ENCODE measurements around the gene FBXO8. TPM values are rescaled to one million over a fixed set of nuclear protein-coding genes. Genes with fewer than 3 reads are reported as not detected.

The FBXO8 gene
- total RNA-seq, 5 donors from 2014 or later (not counting 1 experiment from before 2014, with no cell fraction given): 16.0 to 27.3 (median 21.8) TPM

DNA sequence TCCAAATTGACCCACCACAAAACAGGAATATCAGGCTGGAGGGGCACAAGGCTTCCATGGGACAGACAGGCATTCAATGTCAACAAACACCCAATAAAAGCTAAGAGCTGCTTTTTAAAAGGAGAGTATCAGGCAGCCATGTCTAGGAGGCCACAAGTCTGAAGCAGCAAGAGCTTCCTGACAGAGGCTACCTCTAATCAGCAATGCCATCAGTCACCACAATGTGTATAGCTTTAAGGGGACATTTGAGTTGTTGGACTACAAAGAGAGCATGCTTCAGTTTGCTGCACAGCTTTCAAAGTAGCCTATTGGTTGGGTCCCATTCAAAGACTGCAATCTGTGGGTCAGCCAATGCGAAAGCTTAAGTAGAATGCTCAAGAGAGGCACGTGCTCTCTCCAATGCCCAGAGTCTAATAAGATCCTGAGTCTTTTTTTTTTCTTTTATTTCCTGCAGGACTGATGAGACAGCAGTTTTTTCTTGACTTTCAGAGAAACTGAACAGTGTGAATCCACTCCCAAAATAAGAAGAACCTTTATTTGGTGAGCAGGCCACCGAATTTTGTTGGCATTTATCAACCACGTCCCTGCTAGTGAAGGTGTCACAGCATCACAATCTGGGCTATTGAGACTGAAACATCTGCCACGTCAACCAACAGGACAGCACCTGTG is 92.5 kb downstream of the FBXO8 start:
- Mint-ChIP-seq H3K9me3 (no peaks in the 10 kb centered on the region), H3K4me3 (no peak overlapping the region), H3K27me3 (peaks cover 22 to 41% of the 10 kb centered on the region in 2 donors), H3K4me1 (no peaks in the 10 kb centered on the region), H3K27ac (no peak overlapping the region), H3K36me3 (no peaks in the 10 kb centered on the region)
- ChIA-PET CTCF (no interaction called here), POLR2A (no interaction called here)
- H3K4me1 ChIP-seq (ENCODE audit: control insufficient read depth in 1 of 2, extremely low read depth in 1 of 2, insufficient read depth in 2 of 2, low read length in 2 of 2): no peaks in the 10 kb centered on the region
- H3K36me3 ChIP-seq (ENCODE audit: control insufficient read depth in 2 of 2, extremely low read depth in 1 of 2, insufficient read depth in 1 of 2, low read length in 1 of 2): no peaks in the 10 kb centered on the region
- H3K27ac ChIP-seq (ENCODE audit: low read length): no peak overlapping the region
- no peak for ATAC-seq (replicated peaks in 1 of 4)
- H3K9me3 ChIP-seq: no peaks in the 10 kb centered on the region
- no peak for DNase-seq
- H3K27me3 ChIP-seq (replicated peaks in 1 of 2; ENCODE audit: control insufficient read depth in 2 of 2, extremely low read depth in 1 of 2, insufficient read depth in 2 of 2, low read length in 1 of 2): peaks cover 2 to 4% of the 10 kb centered on the region in 2 experiments
- WGBS (ENCODE audit: insufficient coverage): 54% methylated on average over 5 of the region's 5 CpGs
- H3K4me3 ChIP-seq (ENCODE audit: control insufficient read depth in 1 of 2, extremely low read depth in 1 of 2, low read length in 1 of 2): no peak overlapping the region

GRCh38 chr4:174189392-174190015 is 94.0 kb downstream of the FBXO8 start:
- H3K36me3 Mint-ChIP-seq: no peaks in the 10 kb centered on the region
- H3K27me3 Mint-ChIP-seq: peaks cover 22 to 37% of the 10 kb centered on the region in 2 donors
- 60% methylated on average over 2 of the region's 5 CpGs for WGBS (ENCODE audit: insufficient coverage)
- Histone ChIP-seq H3K36me3 (ENCODE audit: control insufficient read depth in 2 of 2, extremely low read depth in 1 of 2, insufficient read depth in 1 of 2, low read length in 1 of 2) (no peaks in the 10 kb centered on the region), H3K4me1 (ENCODE audit: control insufficient read depth in 1 of 2, extremely low read depth in 1 of 2, insufficient read depth in 2 of 2, low read length in 2 of 2) (no peaks in the 10 kb centered on the region), H3K27ac (ENCODE audit: low read length) (no peak overlapping the region), H3K9me3 (no peaks in the 10 kb centered on the region), H3K4me3 (ENCODE audit: control insufficient read depth in 1 of 2, extremely low read depth in 1 of 2, low read length in 1 of 2) (no peak overlapping the region), H3K27me3 (replicated peaks in 1 of 2; ENCODE audit: control insufficient read depth in 2 of 2, extremely low read depth in 1 of 2, insufficient read depth in 2 of 2, low read length in 1 of 2) (peaks cover 2 to 4% of the 10 kb centered on the region in 2 experiments)
- ATAC-seq (replicated peaks in 1 of 4) (no peak), DNase-seq (no peak)
- H3K27ac Mint-ChIP-seq: no peak overlapping the region
- H3K4me3 Mint-ChIP-seq: no peak overlapping the region
- H3K9me3 Mint-ChIP-seq: no peaks in the 10 kb centered on the region
- ChIA-PET CTCF (interaction anchor here in 1 of 2 donors (1.0 kb wide), 1 partner anchor 13 kb away, joined by 3 read pairs; no protein-coding TSS in a partner anchor), POLR2A (no interaction called here)
- H3K4me1 Mint-ChIP-seq: no peaks in the 10 kb centered on the region

Other genes starting within 250 kb of the FBXO8 start
- gene CEP44, start 244 bp upstream of the FBXO8 start, total RNA-seq: 10 to 100 TPM; 17.3 to 22.0 (median 18.8) TPM
- gene HPGD, start 238.8 kb upstream of the FBXO8 start, total RNA-seq: 10 to 100 TPM in 1 of 5 donors, 1 to 10 TPM in 4; 3.5 to 14.6 (median 7.8) TPM